Measurements from ENCODE around the gene ARSG.

The ARSG gene

DNA sequence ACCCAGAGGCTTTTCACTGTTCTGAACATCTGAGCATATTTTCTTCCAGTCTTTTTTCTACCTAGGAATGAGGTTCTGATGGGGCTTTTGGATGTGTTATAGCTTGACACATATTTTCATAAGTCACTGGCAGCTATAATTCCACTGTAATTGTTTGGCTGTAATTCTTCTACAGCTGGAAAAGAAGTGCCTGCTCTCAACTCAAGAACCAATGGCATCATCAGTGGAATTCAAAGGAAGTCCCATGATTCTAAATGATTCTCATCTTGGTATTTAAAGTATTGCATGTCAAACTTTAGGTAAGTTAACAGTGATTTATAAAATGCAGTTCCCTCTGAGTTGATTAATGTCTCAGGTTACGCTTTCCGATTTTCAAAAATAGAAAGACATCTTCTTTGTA, 149.2 kb downstream of the ARSG start:
- TF ChIP-seq, protein P1, sequence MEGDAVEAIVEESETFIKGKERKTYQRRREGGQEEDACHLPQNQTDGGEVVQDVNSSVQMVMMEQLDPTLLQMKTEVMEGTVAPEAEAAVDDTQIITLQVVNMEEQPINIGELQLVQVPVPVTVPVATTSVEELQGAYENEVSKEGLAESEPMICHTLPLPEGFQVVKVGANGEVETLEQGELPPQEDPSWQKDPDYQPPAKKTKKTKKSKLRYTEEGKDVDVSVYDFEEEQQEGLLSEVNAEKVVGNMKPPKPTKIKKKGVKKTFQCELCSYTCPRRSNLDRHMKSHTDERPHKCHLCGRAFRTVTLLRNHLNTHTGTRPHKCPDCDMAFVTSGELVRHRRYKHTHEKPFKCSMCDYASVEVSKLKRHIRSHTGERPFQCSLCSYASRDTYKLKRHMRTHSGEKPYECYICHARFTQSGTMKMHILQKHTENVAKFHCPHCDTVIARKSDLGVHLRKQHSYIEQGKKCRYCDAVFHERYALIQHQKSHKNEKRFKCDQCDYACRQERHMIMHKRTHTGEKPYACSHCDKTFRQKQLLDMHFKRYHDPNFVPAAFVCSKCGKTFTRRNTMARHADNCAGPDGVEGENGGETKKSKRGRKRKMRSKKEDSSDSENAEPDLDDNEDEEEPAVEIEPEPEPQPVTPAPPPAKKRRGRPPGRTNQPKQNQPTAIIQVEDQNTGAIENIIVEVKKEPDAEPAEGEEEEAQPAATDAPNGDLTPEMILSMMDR (IDR thresholded peaks at IDR 0.05; ENCODE audit: low read depth, low read length) = no peak
- TF ChIP-seq MAX (IDR thresholded peaks at IDR 0.05; ENCODE audit: low read depth, low read length) (no peak), MYC (IDR thresholded peaks at IDR 0.05; ENCODE audit: low read depth, low read length) (no peak), POLR2A (IDR thresholded peaks at IDR 0.05; ENCODE audit: extremely low read depth, insufficient read length) (no peak)
- no peak overlapping the region for H3K4me3 ChIP-seq (ENCODE audit: low read depth, low read length)
- no peak for DNase-seq (ENCODE audit: low read depth)

GRCh38 chr17:68441070-68441770, 149.9 kb downstream of the ARSG start:
- no peak overlapping the region for H3K4me3 ChIP-seq (ENCODE audit: low read depth, low read length)
- peak; percentile 65 for DNase-seq (ENCODE audit: low read depth)
- TF ChIP-seq MAX (IDR thresholded peaks at IDR 0.05; ENCODE audit: low read depth, low read length) (no peak), MYC (IDR thresholded peaks at IDR 0.05; ENCODE audit: low read depth, low read length) (no peak), POLR2A (IDR thresholded peaks at IDR 0.05; ENCODE audit: extremely low read depth, insufficient read length) (no peak)
- TF ChIP-seq, protein P1 (IDR thresholded peaks at IDR 0.05; ENCODE audit: low read depth, low read length) = no peak

- no peak overlapping the region for H3K4me3 ChIP-seq (ENCODE audit: low read depth, low read length)
- no peak for DNase-seq (ENCODE audit: low read depth)
- no peak for TF ChIP-seq MAX (IDR thresholded peaks at IDR 0.05; ENCODE audit: low read depth, low read length)
- TF ChIP-seq, protein P1 (IDR thresholded peaks at IDR 0.05; ENCODE audit: low read depth, low read length) = no peak
- no peak for TF ChIP-seq POLR2A (IDR thresholded peaks at IDR 0.05; ENCODE audit: extremely low read depth, insufficient read length)
- no peak for TF ChIP-seq MYC (IDR thresholded peaks at IDR 0.05; ENCODE audit: low read depth, low read length)
These were observed 152.7 kb downstream of the ARSG start for GRCh38 chr17:68443972-68444464.

- H3K4me3 ChIP-seq (ENCODE audit: low read depth, low read length) = no peak overlapping the region
- DNase-seq (ENCODE audit: low read depth) = no peak
- TF ChIP-seq MYC (IDR thresholded peaks at IDR 0.05; ENCODE audit: low read depth, low read length) (no peak), MAX (IDR thresholded peaks at IDR 0.05; ENCODE audit: low read depth, low read length) (no peak), POLR2A (IDR thresholded peaks at IDR 0.05; ENCODE audit: extremely low read depth, insufficient read length) (no peak)
- TF ChIP-seq, protein P1 (IDR thresholded peaks at IDR 0.05; ENCODE audit: low read depth, low read length) = no peak
These were observed 154.4 kb downstream of the ARSG start for GRCh38 chr17:68445671-68446070.

- DNase-seq (ENCODE audit: low read depth) = no peak
- no peak overlapping the region for H3K4me3 ChIP-seq (ENCODE audit: low read depth, low read length)
- no peak for TF ChIP-seq POLR2A (IDR thresholded peaks at IDR 0.05; ENCODE audit: extremely low read depth, insufficient read length)
- no peak for TF ChIP-seq MAX (IDR thresholded peaks at IDR 0.05; ENCODE audit: low read depth, low read length)
- TF ChIP-seq MYC (IDR thresholded peaks at IDR 0.05; ENCODE audit: low read depth, low read length) = no peak
- TF ChIP-seq, protein P1 (IDR thresholded peaks at IDR 0.05; ENCODE audit: low read depth, low read length) = no peak
These were observed 155.3 kb downstream of the ARSG start for GRCh38 chr17:68446626-68447041.
